HG03175 (cell line): ENCODE results near the gene NOL4L.

Experiments
- ATAC-seq: cut with Tn5 transposase; IDR thresholded peaks from one replicate; pipeline ENCODE4 v1.9.1; 2021; ENCODE audit warnings: mild to moderate bottlenecking, moderate library complexity; ENCODE audit not compliant: unreplicated experiment

NOL4L gene

GRCh38 chr20:32395066-32395465 is 190.1 kb downstream of the NOL4L start:
- no peak for ATAC-seq
